22Rv1 (cell line): Measurements from ENCODE around the gene MSANTD2.

Source experiments
- CTCF ChIP-seq: fragments of 450-650 bp; IDR thresholded peaks from 2 replicates; pipeline ENCODE4 v1.5.1; 2017; ENCODE audit warnings: mild to moderate bottlenecking
- ZFX ChIP-seq: fragments of 450-650 bp; IDR thresholded peaks from 2 replicates; pipeline ENCODE4 v1.6.1; 2017; ENCODE audit warnings: antibody characterized with exemption, borderline replicate concordance

DNA sequence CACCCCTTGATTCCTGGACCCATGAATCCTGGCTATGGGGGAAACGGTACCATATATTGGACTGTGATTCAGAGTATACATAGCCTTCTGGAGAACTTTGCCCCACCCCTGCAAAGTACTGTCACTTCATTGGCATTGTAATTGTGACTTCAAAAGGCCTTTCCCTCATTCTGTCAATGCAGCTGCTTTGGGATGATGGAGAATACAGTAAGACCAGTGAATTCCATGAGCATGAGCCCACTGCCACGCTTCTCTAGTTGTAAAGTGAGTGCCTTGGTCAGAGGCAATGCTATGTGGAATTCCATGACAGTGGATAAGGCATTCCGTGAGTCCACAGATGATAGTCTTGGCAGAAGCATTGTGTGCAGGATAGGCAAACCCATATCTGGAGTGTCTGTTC, 25.7 kb upstream of the MSANTD2 start:
- TF ChIP-seq CTCF = no peak
- no peak for TF ChIP-seq ZFX
